Left colon (tissue), 2 donors: ENCODE results near the gene PTPN2. TPM values are rescaled to one million over a fixed set of nuclear protein-coding genes. Genes with fewer than 3 reads are reported as not detected.
"Not testable (repeated sequence)": the region's sequence is repeated elsewhere in the genome, so short reads cannot be mapped to it uniquely, and the experiment has no call there.

ENCODE experiments used
- ATAC-seq: fragments of 200-7000 bp; cut with Tn5 transposase; one replicate; pipeline ENCODE4 v1.9.1; 2020; ENCODE audit warnings: mild to moderate bottlenecking, moderate library complexity
- DNase-seq, 2 donors: peaks; one replicate each; pipeline ENCODE4 v3.0.0-alpha.2; 2020
- intact Hi-C, 2 donors: fragments of 100-400 bp; cut with DNase I in 1 of 2; cut with micrococcal nuclease in 1 of 2; formaldehyde crosslinking; loops; one replicate each; pipeline versions ENCODE4 v1.11.2 to v1.14.0; 2022; cut with DNase I, micrococcal nuclease
- total RNA-seq, 2 donors: library from RNA; stranded (reverse); fragmentation: NEBNext Ultra II Directional; extraction: Animal tissue kit (Norgen Biotek cat#: 25700); gene quantifications; one replicate each; pipeline ENCODE4 v1.2.1, GENCODE V29; 2021
- donor health status: DM: no; HTN: no; CAD: no.
- donor health status: DM: yes; HTN: yes; CAD: no.

Gene PTPN2
- total RNA-seq, 2 donors from 2014 or later: 34.0 to 35.4 TPM

DNA sequence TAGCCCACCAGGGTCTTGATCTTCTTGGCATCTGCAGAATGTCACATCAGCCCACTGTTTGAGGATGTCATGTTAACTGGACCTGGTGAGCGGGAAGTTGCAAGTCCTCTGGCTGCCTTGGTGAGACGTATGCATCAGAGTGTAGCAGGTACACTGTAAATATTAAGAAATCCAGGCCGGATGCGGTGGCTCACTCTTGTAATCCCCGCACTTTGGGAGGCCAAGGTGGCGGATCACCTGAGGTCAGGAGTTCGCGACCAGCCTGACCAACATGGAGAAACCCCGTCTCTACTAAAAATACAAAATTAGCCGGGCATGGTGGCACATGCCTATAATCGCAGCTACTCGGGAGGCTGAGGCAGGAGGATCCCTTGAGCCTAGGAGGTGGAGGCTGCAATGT lies 17.2 kb upstream of the PTPN2 start:
- DNase-seq, intact Hi-C loops, ATAC-seq: not testable (repeated sequence)

DNA sequence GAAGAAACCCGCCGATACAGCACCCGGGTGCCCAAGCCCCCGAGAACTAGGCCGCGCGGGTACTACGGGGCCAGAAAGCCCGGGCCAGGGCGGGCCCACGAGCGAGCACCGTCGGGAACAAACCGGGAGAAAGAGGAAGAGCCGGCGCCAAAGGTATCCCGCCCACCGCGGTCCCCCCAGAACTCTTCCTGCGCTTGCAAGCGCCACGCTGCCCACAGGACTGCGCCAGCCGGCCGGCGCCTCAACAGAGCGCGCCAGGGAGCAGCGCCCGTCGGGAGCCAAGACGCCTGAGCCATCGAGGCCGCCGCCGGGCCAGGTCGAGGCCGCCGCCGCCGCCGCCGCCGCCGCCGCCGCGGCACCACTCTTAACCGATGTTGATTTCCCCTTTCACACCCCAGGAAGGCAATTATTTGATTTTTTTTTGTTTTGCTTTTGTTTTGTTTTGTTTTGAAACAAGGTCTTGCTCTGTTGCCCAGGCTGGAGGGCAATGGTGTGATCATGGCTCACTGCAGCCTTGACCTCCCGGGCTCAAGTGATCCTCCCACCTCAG lies 12.8 kb upstream of the PTPN2 start:
- intact Hi-C loops: loop anchor here in 1 of 2 donors (10.0 kb wide), 1 partner anchor 152 kb away; no protein-coding TSS in a partner anchor
- ATAC-seq, DNase-seq: not testable (repeated sequence)

DNA sequence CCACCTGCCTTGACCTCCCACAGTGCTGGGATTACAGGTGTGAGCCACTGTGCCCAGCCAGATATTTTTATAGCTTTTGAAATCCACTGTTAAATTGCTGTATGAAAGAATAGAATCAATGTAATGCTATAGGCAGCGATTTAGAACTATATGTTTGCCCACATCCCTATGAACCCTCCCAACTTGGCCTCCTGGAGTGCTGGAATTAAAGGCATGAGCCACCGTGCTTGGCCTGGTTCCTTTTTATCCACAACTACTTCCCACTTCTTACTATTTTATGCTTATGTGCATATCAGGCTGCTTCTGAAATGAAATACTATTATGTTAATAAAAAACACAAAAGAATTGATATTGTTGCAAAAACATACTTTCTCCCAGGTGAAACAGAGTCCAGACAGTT lies 11.6 kb upstream of the PTPN2 start:
- DNase-seq: no peak
- no peak for ATAC-seq
- intact Hi-C loops: loop anchor here in 1 of 2 donors (10.0 kb wide), 1 partner anchor 151 kb away; no protein-coding TSS in a partner anchor

DNA sequence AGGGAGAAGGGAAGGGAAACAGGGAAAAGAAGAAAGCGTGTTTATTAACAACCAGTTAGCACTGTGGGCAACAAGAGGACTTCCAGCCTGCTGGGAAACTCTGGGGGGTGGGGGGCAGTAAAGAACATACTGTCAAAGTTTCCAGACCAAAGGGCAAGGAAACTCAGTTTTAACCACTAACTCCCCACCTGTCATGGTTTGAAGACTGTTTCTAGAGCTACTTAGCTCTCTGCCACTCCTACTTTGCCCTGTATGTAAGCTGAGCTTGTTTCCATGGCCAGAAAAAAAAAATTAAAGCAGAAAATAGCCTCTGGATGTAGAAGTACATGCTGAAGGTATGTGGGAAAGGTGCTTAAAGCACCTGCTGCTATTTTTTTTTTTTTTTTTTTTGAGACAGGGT lies 11.0 kb upstream of the PTPN2 start:
- intact Hi-C loops: loop anchor here in 1 of 2 donors (10.0 kb wide), 1 partner anchor 150 kb away; no protein-coding TSS in a partner anchor
- DNase-seq: no peak
- ATAC-seq: no peak

DNA sequence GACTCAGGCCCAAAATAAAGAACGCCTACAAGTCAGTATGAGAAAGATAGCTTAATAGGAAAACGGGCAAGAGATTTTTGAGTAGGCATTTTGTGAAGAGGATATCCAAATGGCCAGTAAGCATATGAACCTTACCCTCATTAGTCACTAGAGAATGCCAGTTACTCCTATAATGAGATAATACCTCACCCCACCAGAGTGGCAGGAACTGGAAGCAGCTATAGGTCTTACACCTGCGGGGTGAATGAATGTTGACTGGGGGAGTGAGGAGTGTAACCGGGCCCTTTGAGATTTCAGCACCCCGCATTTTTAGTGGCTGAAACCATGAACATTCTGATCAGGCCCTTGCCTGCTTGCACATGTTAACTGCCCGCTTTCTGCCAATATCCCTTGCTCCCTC lies 7.5 kb upstream of the PTPN2 start:
- peak; percentile 26 for ATAC-seq
- no peak for DNase-seq
- intact Hi-C loops: loop anchor here in 1 of 2 donors (10.0 kb wide), 1 partner anchor 147 kb away; no protein-coding TSS in a partner anchor

DNA sequence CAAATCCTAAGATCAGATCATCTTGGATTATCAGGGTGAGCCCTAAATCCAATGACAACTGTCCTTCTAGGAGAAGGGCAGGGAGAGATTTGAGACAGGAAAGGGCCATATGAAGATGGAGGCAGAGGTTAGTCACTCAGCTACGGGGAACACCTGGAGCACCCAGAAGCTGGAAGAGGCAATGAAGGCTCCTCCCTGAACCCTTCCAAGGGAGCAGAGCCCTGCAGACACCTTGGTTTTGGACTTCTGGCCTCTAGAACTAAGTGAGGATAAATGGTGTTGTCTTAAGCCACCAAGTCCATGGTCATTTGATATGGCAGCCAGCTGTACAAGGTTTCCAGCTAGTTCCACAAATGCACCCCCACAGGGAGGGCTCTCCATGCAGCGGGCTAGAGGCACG lies 6.9 kb upstream of the PTPN2 start:
- DNase-seq (no peak), ATAC-seq (no peak)
- intact Hi-C loops: loop anchor here in 1 of 2 donors (10.0 kb wide), 1 partner anchor 146 kb away; no protein-coding TSS in a partner anchor

DNA sequence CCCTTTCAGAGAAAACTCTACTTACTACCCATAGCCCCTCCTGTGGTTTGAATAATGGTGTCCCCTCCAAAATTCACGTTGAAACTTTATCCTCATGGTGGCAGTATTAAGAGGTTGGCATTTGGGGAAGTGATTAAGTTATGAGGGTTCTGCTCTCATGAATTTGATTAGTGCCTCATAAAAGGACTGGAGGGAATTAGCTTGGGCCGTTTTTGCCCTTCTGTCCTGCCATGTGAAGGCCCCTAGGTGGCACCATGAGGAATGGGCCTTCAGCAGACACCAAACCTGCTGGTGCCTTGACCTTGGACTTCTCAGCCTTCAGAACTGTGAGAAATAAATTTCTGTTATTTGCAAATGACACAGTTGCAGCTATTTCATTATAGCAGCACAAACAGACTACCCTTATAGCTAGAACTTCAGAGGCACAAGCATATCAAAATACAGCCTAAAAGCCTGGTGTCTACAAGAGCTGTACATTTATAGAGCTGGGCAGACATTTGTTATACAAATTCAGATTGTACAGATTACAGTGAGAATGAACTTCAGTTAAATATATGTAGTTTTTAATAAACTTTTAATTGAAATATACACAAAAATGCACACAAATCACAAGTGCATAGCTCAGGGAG lies 2.6 kb upstream of the PTPN2 start:
- DNase-seq (no peak), ATAC-seq (no peak)
- intact Hi-C loops: loop anchor here in 1 of 2 donors (10.0 kb wide), 1 partner anchor 52 kb away; no protein-coding TSS in a partner anchor

DNA sequence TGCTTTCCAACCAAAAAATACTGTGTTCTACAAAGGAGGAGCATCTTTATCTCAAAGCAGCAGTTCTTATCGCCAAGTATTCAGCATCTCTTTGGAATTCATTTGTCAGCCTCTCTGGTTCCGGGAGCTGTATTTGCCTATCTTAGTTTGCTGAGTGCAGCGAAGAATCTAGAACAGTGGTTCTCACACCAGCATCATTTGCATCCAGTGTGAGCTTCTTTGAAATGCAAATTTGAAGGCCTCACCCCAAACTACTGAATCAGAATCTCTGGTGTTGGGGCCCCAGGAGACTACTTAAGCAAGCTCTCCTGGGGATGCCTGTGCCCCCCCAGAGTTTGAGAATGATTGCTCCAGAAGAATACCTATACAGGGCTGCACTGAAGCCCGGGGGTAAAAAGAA lies 1.5 kb upstream of the PTPN2 start:
- ATAC-seq (no peak), DNase-seq (no peak)
- intact Hi-C loops: loop anchor here in 1 of 2 donors (10.0 kb wide), 1 partner anchor 51 kb away; no protein-coding TSS in a partner anchor

DNA sequence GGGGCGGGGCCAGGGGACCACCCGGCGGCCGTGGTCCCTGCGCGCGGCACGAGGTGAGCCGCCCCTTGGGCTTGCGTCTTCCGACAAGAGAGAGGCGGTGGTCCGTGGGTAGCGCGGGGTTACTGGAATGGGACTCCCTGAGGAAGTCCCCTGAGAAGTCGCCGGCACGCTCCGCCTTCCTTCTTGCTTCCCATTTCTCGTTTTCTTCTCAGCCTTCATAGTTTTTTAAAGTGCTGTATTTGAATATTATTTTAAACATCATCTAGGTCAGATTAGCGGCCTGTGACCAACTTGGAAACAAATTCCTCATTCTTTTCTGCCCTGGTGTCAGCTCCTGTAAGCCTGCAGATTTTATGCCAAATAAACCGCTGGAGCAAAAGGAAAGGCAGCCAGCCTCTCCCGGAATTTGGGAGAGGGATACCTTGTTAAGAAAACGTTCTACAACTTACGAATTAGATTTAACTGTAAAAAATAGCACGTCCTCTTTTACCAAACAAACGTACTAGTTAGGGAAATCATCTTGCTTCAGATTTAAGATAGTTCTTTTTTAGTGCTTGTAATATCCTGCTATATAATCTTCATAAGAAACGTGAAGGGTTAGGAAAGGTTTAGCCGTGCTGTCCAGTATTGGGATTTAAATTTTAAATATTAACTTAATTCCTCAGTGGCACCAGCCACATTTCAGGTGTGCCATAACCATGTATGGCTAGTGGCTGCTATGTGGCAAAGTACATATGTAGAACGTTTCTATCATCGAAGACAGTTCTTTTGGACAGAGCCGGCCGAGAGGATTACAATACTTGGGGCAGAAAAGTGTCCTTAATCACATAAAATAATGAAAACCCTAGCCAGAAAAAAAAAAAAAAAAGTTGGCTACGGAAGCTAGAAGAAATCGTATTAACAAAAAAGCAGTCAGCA lies 628 bp upstream of the PTPN2 start:
- intact Hi-C loops: loop anchor here in 1 of 2 donors (10.0 kb wide), 1 partner anchor 50 kb away; no protein-coding TSS in a partner anchor
- DNase-seq: peak; percentile 66 to 82
- no peak for ATAC-seq

DNA sequence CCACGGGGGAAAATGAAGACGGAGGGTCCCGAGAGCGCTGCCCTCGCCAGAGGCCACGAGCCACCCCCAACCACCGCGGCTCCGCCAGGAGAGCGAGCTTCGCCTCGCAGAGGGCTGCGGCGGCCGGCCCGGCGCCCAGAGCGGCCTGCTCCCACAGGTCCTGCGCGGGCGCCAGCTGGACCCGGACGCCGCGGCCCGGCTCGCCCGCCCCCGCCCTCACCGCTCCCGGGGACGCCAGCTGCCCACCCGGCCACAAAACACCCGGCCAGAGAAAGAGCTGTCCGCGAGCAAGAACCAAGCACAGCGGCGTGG lies 709 bp downstream of the PTPN2 start:
- intact Hi-C loops: loop anchor here in 1 of 2 donors (10.0 kb wide), 1 partner anchor 49 kb away; no protein-coding TSS in a partner anchor
- no peak for DNase-seq
- ATAC-seq: peak; percentile 29

DNA sequence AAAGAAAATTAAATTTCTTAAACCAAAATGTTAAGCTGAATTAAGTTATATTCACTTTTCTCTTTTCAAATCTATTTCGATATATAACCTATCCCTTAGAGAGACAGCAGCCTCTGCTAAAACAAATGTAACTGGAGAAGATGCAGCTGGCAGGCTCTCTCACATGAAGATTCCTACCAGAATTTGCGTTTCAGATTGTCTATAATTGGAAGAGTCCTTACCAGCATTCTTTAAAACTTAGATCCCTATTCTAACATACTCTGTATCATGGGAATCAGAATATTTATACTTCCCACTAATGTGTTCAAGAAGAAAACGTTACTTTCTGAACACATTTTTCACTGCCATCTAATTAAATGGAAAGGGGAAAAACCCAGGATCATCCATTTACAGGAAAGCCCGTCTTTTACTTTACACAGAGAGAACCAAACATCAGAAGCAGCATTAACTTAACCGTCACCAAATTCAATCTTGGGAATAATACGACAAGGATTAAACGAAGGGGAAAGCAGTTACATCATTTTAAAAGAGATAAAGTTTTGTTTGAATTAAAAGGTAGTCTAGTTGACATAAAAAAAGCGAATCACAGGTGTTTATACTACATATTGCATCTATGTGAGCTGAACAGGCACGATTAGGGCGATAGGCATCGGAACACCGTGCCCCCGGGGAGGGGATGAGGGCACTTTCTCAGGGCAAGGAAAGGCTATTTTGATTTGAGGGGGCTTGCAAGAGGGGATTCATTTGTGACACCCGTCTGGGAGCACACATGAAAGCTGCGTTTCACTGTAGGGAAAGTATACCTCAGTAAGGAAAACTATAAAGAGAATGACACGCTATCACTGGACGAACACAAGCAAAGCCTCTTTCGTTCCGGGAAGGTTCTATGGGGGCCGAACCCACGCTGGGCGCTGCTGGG lies 1.3 kb downstream of the PTPN2 start:
- ATAC-seq (peak; percentile 1), DNase-seq (no peak)
- intact Hi-C loops: loop anchor here in 1 of 2 donors (10.0 kb wide), 1 partner anchor 48 kb away; no protein-coding TSS in a partner anchor

DNA sequence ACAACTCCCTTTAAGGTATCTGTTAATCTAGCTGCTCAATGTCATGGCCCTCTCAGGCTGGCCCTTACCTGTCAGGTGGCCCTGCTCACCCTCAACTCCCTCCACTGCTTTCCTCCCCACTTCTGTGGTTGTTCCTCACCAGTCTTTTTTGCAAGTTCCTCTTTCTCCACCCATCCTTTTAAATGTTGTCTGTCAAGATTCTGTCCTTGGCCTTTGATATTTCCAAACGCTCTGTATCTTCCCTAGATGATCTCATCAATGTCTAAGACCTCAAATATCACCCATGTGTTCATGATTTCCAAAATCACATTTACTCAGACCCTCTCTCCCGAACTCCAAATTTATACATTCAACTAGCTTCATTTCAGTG lies 3.5 kb downstream of the PTPN2 start:
- no peak for ATAC-seq
- intact Hi-C loops: loop anchor here in 1 of 2 donors (10.0 kb wide), 1 partner anchor 46 kb away; no protein-coding TSS in a partner anchor
- DNase-seq: no peak

DNA sequence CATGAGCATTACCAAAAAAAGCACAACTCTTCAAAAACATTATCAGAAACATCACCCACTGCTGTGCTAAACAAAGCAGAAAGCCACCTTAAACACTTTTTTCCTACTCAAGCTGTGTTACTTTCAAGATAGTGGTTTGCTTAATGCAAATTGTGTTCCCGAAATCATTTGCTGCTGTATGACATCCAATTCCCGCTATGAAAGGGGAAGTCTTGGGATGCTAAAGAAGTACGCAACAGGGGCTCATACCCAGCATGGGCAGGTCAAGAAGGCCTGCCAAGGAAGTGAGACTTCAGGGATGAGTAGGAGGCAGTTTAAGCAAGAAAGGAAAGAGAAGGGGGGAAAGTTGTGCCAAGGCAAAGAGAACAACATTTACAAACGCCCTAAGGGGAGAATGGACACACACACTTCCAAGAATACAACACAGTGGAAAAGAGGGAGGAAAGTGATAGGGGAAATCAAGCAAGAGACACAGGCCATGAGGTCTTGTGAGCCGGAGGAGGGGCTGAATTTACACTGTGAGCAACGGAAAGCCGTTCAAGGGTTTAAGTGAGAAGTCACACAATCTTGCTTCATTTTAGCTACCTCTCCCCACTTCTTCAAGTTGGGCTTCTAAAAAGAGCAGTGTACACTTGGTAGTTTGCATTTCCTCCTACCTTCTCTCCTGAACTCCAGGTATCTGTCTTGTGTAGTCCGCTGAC lies 4.0 kb downstream of the PTPN2 start:
- no peak for ATAC-seq
- DNase-seq: no peak
- intact Hi-C loops: loop anchor here in 1 of 2 donors (10.0 kb wide), 1 partner anchor 45 kb away; no protein-coding TSS in a partner anchor

DNA sequence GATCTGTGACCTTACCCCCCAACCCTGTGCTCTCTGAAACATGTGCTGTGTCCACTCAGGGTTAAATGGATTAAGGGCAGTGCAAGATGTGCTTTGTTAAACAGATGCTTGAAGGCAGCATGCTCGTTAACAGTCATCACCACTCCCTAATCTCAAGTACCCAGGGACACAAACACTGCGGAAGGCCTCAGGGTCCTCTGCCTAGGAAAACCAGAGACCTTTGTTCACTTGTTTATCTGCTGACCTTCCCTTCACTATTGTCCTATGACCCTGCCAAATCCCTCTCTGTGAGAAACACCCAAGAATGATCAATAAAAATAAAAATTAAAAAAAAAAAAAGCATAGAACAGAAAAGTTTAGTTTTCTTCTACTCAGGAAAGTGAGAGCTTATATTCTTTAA lies 9.0 kb downstream of the PTPN2 start:
- DNase-seq, intact Hi-C loops: not testable (repeated sequence)

DNA sequence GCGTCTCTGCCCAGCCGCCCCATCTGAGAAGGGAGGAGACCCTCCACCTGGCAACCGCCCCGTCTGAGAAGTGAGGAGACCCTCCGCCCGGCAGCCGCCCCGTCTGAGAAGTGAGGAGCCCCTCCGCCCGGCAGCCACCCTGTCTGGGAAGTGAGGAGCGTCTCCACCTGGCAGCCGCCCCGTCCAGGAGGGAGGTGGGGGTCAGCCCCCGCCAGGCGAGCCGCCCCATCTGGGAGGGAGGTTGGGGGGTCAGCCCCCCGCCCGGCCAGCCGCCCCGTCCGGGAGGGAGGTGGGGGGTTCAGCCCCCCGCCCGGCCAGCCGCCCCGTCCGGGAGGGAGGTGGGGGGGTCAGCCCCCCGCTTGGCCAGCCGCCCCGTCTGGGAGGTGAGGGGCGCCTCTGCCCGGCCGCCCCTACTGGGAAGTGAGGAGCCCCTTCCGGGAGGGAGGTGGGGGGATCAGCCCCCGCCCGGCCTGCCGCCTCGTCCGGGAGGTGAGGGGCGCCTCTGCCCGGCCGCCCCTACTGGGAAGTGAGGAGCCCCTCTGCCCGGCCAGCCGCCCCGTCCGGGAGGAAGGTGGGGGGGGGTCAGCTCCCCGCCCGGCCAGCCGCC lies 10.0 kb downstream of the PTPN2 start:
- DNase-seq, intact Hi-C loops, ATAC-seq: not testable (repeated sequence)

More for the DNA sequence above, 9.0 kb downstream of the PTPN2 start:
- ATAC-seq: not testable (repeated sequence)

DNA sequence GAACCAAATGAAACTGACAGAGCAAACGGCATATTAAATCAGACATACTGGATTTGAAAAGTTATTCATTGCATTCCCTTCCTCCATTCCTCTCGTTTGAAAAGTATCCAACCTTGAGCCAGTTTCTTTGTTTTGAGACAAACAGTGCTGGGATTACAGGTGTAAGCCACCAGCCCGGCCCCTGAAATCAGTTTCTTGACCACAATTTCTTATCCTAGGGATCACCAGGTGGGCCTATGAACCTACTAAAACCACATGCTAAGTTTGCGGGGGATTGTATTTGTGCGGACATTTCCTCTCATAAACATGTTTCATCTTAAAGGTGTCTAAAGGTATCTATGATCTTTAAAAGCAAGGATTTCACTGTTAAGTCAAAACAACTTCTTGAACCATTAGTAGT lies 11.6 kb downstream of the PTPN2 start:
- intact Hi-C loops: no loop called here
- DNase-seq: no peak
- no peak for ATAC-seq

DNA sequence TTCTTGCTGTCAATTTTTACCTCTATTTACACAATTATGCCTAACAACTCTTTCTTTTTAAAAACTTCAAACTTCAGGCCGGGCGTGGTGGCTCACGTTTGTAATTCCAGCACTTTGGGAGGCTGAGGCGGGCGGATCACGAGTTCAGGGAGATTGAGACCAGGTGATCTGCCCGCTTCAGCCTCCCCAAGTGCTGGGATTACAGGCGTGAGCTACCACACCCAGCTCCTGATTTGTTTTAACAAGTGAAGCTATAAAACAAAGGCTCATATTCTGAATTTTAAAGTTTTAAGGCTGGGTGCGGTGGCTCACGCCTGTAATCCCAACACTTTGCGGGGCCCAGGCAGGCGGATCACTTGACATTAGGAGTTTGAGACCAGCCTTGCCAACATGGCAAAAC lies 15.5 kb downstream of the PTPN2 start:
- intact Hi-C loops: no loop called here
- ATAC-seq (peak; percentile 94), DNase-seq (peak; percentile 56 to 60)
